GM19438 (cell line): ENCODE results near the gene SLC34A3.

Experiments used
- ATAC-seq: cut with Tn5 transposase; IDR thresholded peaks from one replicate; pipeline ENCODE4 v1.9.1; 2021; ENCODE audit warnings: low read depth; ENCODE audit not compliant: unreplicated experiment

The SLC34A3 gene

GRCh38 chr9:137273611-137274320 lies 43.1 kb downstream of the SLC34A3 start:
- no peak for ATAC-seq

GRCh38 chr9:137275203-137275587 lies 44.5 kb downstream of the SLC34A3 start:
- ATAC-seq, result no peak

- ATAC-seq, result no peak
These were observed 45.1 kb downstream of the SLC34A3 start for GRCh38 chr9:137275588-137276472.

GRCh38 chr9:137276473-137277328 lies 46.0 kb downstream of the SLC34A3 start:
- no peak for ATAC-seq

GRCh38 chr9:137277329-137278041 lies 46.8 kb downstream of the SLC34A3 start, which contains the start of gene TOR4A:
Gene TOR4A (plus strand): TSS chr9:137277726. CDS start chr9:137278690, 964 bp downstream.
- peak; percentile 65 for ATAC-seq

GRCh38 chr9:137278061-137278701 lies 47.5 kb downstream of the SLC34A3 start:
- ATAC-seq, result peak; percentile 5

GRCh38 chr9:137278721-137279711 lies 48.3 kb downstream of the SLC34A3 start:
- ATAC-seq, result no peak

GRCh38 chr9:137279741-137280473 lies 49.2 kb downstream of the SLC34A3 start:
- ATAC-seq, result no peak

- no peak for ATAC-seq
These were observed 50.0 kb downstream of the SLC34A3 start for GRCh38 chr9:137280474-137281344.

GRCh38 chr9:137281345-137282116 lies 50.8 kb downstream of the SLC34A3 start:
- ATAC-seq, result no peak
